ENCODE data around the gene CCL4.

Gene CCL4

GRCh38 chr17:36127911-36128310, 24.3 kb downstream of the CCL4 start:
- Histone ChIP-seq H3K9me2 (replicated peaks; ENCODE audit: low read depth, low read length) (no peaks in the 10 kb centered on the region), H3K36me3 (ENCODE audit: insufficient read depth, low read length) (no peaks in the 10 kb centered on the region), H3K4me2 (ENCODE audit: low read depth, low read length, poor library complexity, severe bottlenecking) (no peak overlapping the region), H3K9ac (ENCODE audit: low read depth, low read length, poor library complexity, severe bottlenecking) (no peak overlapping the region), H3K27me3 (ENCODE audit: insufficient read depth, low read length, poor library complexity, severe bottlenecking) (no peaks in the 10 kb centered on the region), H2AFZ (ENCODE audit: low read length) (no peak overlapping the region), H3K9me3 (ENCODE audit: insufficient read depth, low read depth, low read length) (peaks cover 11% of the 10 kb centered on the region; the same call in 1 of the 2 replicates), H3K79me2 (ENCODE audit: insufficient read depth, low read length) (no peaks in the 10 kb centered on the region), H3K4me1 (ENCODE audit: insufficient read depth, low read length, poor library complexity, severe bottlenecking) (peaks cover 7% of the 10 kb centered on the region), H3F3A (ENCODE audit: low read depth) (no peaks in the 10 kb centered on the region), H4K20me1 (ENCODE audit: insufficient read depth, low read length, poor library complexity, severe bottlenecking) (no peaks in the 10 kb centered on the region), H3K4me3 (ENCODE audit: low read length, poor library complexity, severe bottlenecking) (no peak overlapping the region)
- TF ChIP-seq, protein P1, sequence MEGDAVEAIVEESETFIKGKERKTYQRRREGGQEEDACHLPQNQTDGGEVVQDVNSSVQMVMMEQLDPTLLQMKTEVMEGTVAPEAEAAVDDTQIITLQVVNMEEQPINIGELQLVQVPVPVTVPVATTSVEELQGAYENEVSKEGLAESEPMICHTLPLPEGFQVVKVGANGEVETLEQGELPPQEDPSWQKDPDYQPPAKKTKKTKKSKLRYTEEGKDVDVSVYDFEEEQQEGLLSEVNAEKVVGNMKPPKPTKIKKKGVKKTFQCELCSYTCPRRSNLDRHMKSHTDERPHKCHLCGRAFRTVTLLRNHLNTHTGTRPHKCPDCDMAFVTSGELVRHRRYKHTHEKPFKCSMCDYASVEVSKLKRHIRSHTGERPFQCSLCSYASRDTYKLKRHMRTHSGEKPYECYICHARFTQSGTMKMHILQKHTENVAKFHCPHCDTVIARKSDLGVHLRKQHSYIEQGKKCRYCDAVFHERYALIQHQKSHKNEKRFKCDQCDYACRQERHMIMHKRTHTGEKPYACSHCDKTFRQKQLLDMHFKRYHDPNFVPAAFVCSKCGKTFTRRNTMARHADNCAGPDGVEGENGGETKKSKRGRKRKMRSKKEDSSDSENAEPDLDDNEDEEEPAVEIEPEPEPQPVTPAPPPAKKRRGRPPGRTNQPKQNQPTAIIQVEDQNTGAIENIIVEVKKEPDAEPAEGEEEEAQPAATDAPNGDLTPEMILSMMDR (conservative IDR thresholded peaks at IDR 0.05; ENCODE audit: low read length): no peak
- no peak for TF ChIP-seq EZH2phosphoT487 (IDR thresholded peaks at IDR 0.05; ENCODE audit: borderline replicate concordance)

- Histone ChIP-seq H2AFZ (ENCODE audit: low read length) (no peak overlapping the region), H3K9me2 (replicated peaks; ENCODE audit: low read depth, low read length) (no peaks in the 10 kb centered on the region), H3K36me3 (ENCODE audit: insufficient read depth, low read length) (no peaks in the 10 kb centered on the region), H3K27me3 (ENCODE audit: insufficient read depth, low read length, poor library complexity, severe bottlenecking) (no peaks in the 10 kb centered on the region), H3K9me3 (ENCODE audit: insufficient read depth, low read depth, low read length) (peaks cover 11% of the 10 kb centered on the region; the same call in 1 of the 2 replicates), H4K20me1 (ENCODE audit: insufficient read depth, low read length, poor library complexity, severe bottlenecking) (no peaks in the 10 kb centered on the region), H3K4me1 (ENCODE audit: insufficient read depth, low read length, poor library complexity, severe bottlenecking) (peaks cover 7% of the 10 kb centered on the region), H3F3A (ENCODE audit: low read depth) (no peaks in the 10 kb centered on the region), H3K79me2 (ENCODE audit: insufficient read depth, low read length) (no peaks in the 10 kb centered on the region), H3K9ac (ENCODE audit: low read depth, low read length, poor library complexity, severe bottlenecking) (no peak overlapping the region), H3K4me2 (ENCODE audit: low read depth, low read length, poor library complexity, severe bottlenecking) (no peak overlapping the region), H3K4me3 (ENCODE audit: low read length, poor library complexity, severe bottlenecking) (no peak overlapping the region)
- no peak for TF ChIP-seq EZH2phosphoT487 (IDR thresholded peaks at IDR 0.05; ENCODE audit: borderline replicate concordance)
These were observed 24.9 kb downstream of the CCL4 start for GRCh38 chr17:36128411-36128978.

DNA sequence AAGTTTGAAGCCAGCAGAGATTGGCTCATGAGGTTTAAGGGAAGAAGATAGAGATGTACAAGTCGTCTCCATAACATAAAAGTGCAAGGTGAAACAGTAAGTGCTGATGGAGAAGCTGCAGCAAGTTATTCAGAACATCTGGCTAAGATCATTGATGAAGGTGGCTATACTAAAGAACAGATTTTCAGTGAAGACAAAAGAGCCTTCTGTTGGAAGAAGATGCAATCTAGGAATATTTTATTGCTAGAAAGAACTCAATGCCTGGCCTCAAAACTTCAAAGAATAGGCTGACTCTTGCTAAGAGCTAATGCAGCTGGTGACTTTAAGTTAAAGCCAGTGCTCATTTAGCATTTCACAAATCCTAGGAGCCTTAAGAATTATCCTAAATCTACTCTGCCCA, 26.0 kb downstream of the CCL4 start:
- H3K9me2 ChIP-seq (replicated peaks; ENCODE audit: low read depth, low read length): no peaks in the 10 kb centered on the region
- no peak overlapping the region for H3K4me2 ChIP-seq (ENCODE audit: low read depth, low read length, poor library complexity, severe bottlenecking)
- no peaks in the 10 kb centered on the region for H3F3A ChIP-seq (ENCODE audit: low read depth)
- no peaks in the 10 kb centered on the region for H4K20me1 ChIP-seq (ENCODE audit: insufficient read depth, low read length, poor library complexity, severe bottlenecking)
- no peak overlapping the region for H3K9ac ChIP-seq (ENCODE audit: low read depth, low read length, poor library complexity, severe bottlenecking)
- TF ChIP-seq EZH2phosphoT487 (IDR thresholded peaks at IDR 0.05; ENCODE audit: borderline replicate concordance): no peak
- TF ChIP-seq, protein P1 (conservative IDR thresholded peaks at IDR 0.05; ENCODE audit: low read length): no peak
- no peak overlapping the region for H2AFZ ChIP-seq (ENCODE audit: low read length)
- H3K79me2 ChIP-seq (ENCODE audit: insufficient read depth, low read length): no peaks in the 10 kb centered on the region
- H3K4me1 ChIP-seq (ENCODE audit: insufficient read depth, low read length, poor library complexity, severe bottlenecking): peaks cover 7% of the 10 kb centered on the region
- H3K9me3 ChIP-seq (ENCODE audit: insufficient read depth, low read depth, low read length): peaks cover 11% of the 10 kb centered on the region; the same call in 1 of the 2 replicates
- no peak overlapping the region for H3K4me3 ChIP-seq (ENCODE audit: low read length, poor library complexity, severe bottlenecking)
- no peaks in the 10 kb centered on the region for H3K36me3 ChIP-seq (ENCODE audit: insufficient read depth, low read length)
- no peaks in the 10 kb centered on the region for H3K27me3 ChIP-seq (ENCODE audit: insufficient read depth, low read length, poor library complexity, severe bottlenecking)

- no peaks in the 10 kb centered on the region for H3K27me3 ChIP-seq (ENCODE audit: insufficient read depth, low read length, poor library complexity, severe bottlenecking)
These were observed 26.7 kb downstream of the CCL4 start for GRCh38 chr17:36130346-36130745.

More at GRCh38 chr17:36130346-36130745, 26.7 kb downstream of the CCL4 start:
- H3K36me3 ChIP-seq (ENCODE audit: insufficient read depth, low read length): no peaks in the 10 kb centered on the region
- H3K4me1 ChIP-seq (ENCODE audit: insufficient read depth, low read length, poor library complexity, severe bottlenecking): peaks cover 7% of the 10 kb centered on the region
- no peak for TF ChIP-seq EZH2phosphoT487 (IDR thresholded peaks at IDR 0.05; ENCODE audit: borderline replicate concordance)
- TF ChIP-seq, protein P1 (conservative IDR thresholded peaks at IDR 0.05; ENCODE audit: low read length): no peak
- no peaks in the 10 kb centered on the region for H3F3A ChIP-seq (ENCODE audit: low read depth)
- no peak overlapping the region for H2AFZ ChIP-seq (ENCODE audit: low read length)
- no peaks in the 10 kb centered on the region for H4K20me1 ChIP-seq (ENCODE audit: insufficient read depth, low read length, poor library complexity, severe bottlenecking)
- no peak overlapping the region for H3K9ac ChIP-seq (ENCODE audit: low read depth, low read length, poor library complexity, severe bottlenecking)
- H3K4me3 ChIP-seq (ENCODE audit: low read length, poor library complexity, severe bottlenecking): no peak overlapping the region
- H3K4me2 ChIP-seq (ENCODE audit: low read depth, low read length, poor library complexity, severe bottlenecking): no peak overlapping the region
- H3K9me3 ChIP-seq (ENCODE audit: insufficient read depth, low read depth, low read length): peaks cover 8% of the 10 kb centered on the region; the same call in 1 of the 2 replicates
- H3K79me2 ChIP-seq (ENCODE audit: insufficient read depth, low read length): no peaks in the 10 kb centered on the region
- H3K9me2 ChIP-seq (replicated peaks; ENCODE audit: low read depth, low read length): no peaks in the 10 kb centered on the region
